Mesenteric fat pad (tissue), 1 donor: ENCODE measurements around the gene ARNT2. TPM values are rescaled to one million over a fixed set of nuclear protein-coding genes. Genes with fewer than 3 reads are reported as not detected.
"Not testable (repeated sequence)": the region's sequence is repeated elsewhere in the genome, so short reads cannot be mapped to it uniquely, and the experiment has no call there.

ENCODE experiments used
- DNase-seq: peaks from one replicate; pipeline ENCODE4 v3.0.0-alpha.2; 2020; ENCODE audit warnings: low spot score
- long read RNA-seq: library from polyadenylated mRNA; unstranded; transcript quantifications from one replicate; pipeline ENCODE4 v2.0.0, GENCODE V29; 2020
- total RNA-seq: library from RNA; stranded (reverse); fragmentation: NEBNext Ultra II Directional; extraction: Animal tissue kit (Norgen Biotek cat#: 25700); gene quantifications from one replicate; pipeline ENCODE4 v1.2.1, GENCODE V29; 2021
- donor health status: DM: yes; HTN: yes; CAD: no.

ARNT2 gene
- 1.8 TPM for total RNA-seq
- long read RNA-seq, partial matches to known transcripts, result 0 of 1 reads
- long read RNA-seq, other reads (novel, unspliced or antisense), result 1 of 1 reads

- no peak for DNase-seq
These were observed at the start of gene ARNT2 for GRCh38 chr15:80404057-80404760. Gene ARNT2 (plus strand): TSS chr15:80404382. CDS start chr15:80404516, 134 bp downstream.

- no peak for DNase-seq
These were observed 37.1 kb upstream of the ARNT2 start for GRCh38 chr15:80367094-80367493.

GRCh38 chr15:80367661-80368060, 36.5 kb upstream of the ARNT2 start:
- no peak for DNase-seq

GRCh38 chr15:80371924-80372323, 32.3 kb upstream of the ARNT2 start:
- DNase-seq, result no peak

- no peak for DNase-seq
These were observed 29.7 kb upstream of the ARNT2 start for GRCh38 chr15:80374441-80374840.

- DNase-seq, result no peak
These were observed 28.0 kb upstream of the ARNT2 start for GRCh38 chr15:80375968-80376891.

GRCh38 chr15:80379693-80380092, 24.5 kb upstream of the ARNT2 start:
- DNase-seq, result no peak

- no peak for DNase-seq
These were observed 24.0 kb upstream of the ARNT2 start for GRCh38 chr15:80380154-80380553.

- no peak for DNase-seq
These were observed 21.9 kb upstream of the ARNT2 start for GRCh38 chr15:80382285-80382684.

GRCh38 chr15:80384432-80384831, 19.8 kb upstream of the ARNT2 start:
- DNase-seq, result no peak

GRCh38 chr15:80386151-80386550, 18.0 kb upstream of the ARNT2 start:
- DNase-seq, result no peak

- DNase-seq, result no peak
These were observed 15.9 kb upstream of the ARNT2 start for GRCh38 chr15:80388326-80388725.

GRCh38 chr15:80389370-80389769, 14.8 kb upstream of the ARNT2 start:
- DNase-seq, result no peak

- not testable (repeated sequence) for DNase-seq
These were observed 13.2 kb upstream of the ARNT2 start for GRCh38 chr15:80390942-80391341.

GRCh38 chr15:80395616-80396015, 8.6 kb upstream of the ARNT2 start:
- no peak for DNase-seq

GRCh38 chr15:80396096-80396495, 8.1 kb upstream of the ARNT2 start:
- DNase-seq, result no peak

- DNase-seq, result no peak
These were observed 4.7 kb upstream of the ARNT2 start for GRCh38 chr15:80399508-80399907.

- no peak for DNase-seq
These were observed 2.7 kb upstream of the ARNT2 start for GRCh38 chr15:80401456-80401855.

- DNase-seq, result no peak
These were observed 1.8 kb upstream of the ARNT2 start for GRCh38 chr15:80402339-80402738.

- no peak for DNase-seq
These were observed 498 bp upstream of the ARNT2 start for GRCh38 chr15:80403712-80404056.

- no peak for DNase-seq
These were observed 775 bp downstream of the ARNT2 start for GRCh38 chr15:80404761-80405553.

- no peak for DNase-seq
These were observed 1.3 kb downstream of the ARNT2 start for GRCh38 chr15:80405554-80405850.
